Activated CD4-positive, alpha-beta T cell treated with anti-CD3 and anti-CD28 coated beads for 36 hours (primary cell): ENCODE data around the gene PPP1R14B. TPM values are rescaled to one million over a fixed set of nuclear protein-coding genes. Genes with fewer than 3 reads are reported as not detected.

ENCODE experiments used
- ATAC-seq: fragments of 200-7000 bp; cut with Tn5 transposase; one replicate; pipeline ENCODE4 v1.10.0; 2021; ENCODE audit warnings: mild to moderate bottlenecking, moderate library complexity
- CTCF ChIA-PET: fragments of 350-600 bp; sonication (Branson Sonifier 250); formaldehyde crosslinking; loops from one replicate; lab custom pipeline; 2021; ENCODE audit warnings: antibody characterized with exemption; lab: Charles Lee
- POLR2A ChIA-PET: fragments of 350-600 bp; sonication (Branson Sonifier 250); formaldehyde crosslinking; loops from one replicate; lab custom pipeline; 2021; ENCODE audit warnings: antibody characterized with exemption, inconsistent platforms; lab: Charles Lee
- DNase-seq: peaks from one replicate; pipeline ENCODE4 v3.0.0-alpha.2; 2020
- H3K27ac Mint-ChIP-seq: one replicate; pipeline ENCODE4 v1.8.0; 2021; ENCODE audit warnings: mixed read lengths
- H3K27me3 Mint-ChIP-seq: one replicate; pipeline ENCODE4 v1.8.0; 2021; ENCODE audit warnings: mixed read lengths
- H3K36me3 Mint-ChIP-seq: one replicate; pipeline ENCODE4 v1.8.0; 2021; ENCODE audit warnings: low read depth, mixed read lengths
- H3K4me1 Mint-ChIP-seq: one replicate; pipeline ENCODE4 v1.8.0; 2021; ENCODE audit warnings: mixed read lengths
- H3K4me3 Mint-ChIP-seq: one replicate; pipeline ENCODE4 v1.8.0; 2021; ENCODE audit warnings: mild to moderate bottlenecking, moderate library complexity, mixed read lengths
- H3K9me3 Mint-ChIP-seq: one replicate; pipeline ENCODE4 v1.8.0; 2021; ENCODE audit warnings: low read depth, mixed read lengths
- intact Hi-C, 2 experiments: fragments of 100-400 bp; cut with DNase I in 1 of 2; cut with micrococcal nuclease in 1 of 2; formaldehyde crosslinking; loops; one replicate each; pipeline versions ENCODE4 v1.14.2 to v1.15.1; 2022 to 2024; cut with DNase I, micrococcal nuclease
- total RNA-seq, 2 experiments: library from RNA; stranded (reverse); gene quantifications; one replicate each; pipeline ENCODE4 v1.2.3, GENCODE V29; 2021

PPP1R14B gene
- total RNA-seq, 2 experiments from 2014 or later = 261 to 267 TPM

GRCh38 chr11:64244107-64244506, 2.6 kb downstream of the PPP1R14B start:
- Mint-ChIP-seq H3K36me3 (peaks cover 26% of the 10 kb centered on the region), H3K4me1 (peaks cover 33% of the 10 kb centered on the region), H3K4me3 (peak overlapping the region; percentile 86), H3K27ac (no peak overlapping the region), H3K9me3 (no peaks in the 10 kb centered on the region), H3K27me3 (no peaks in the 10 kb centered on the region)
- intact Hi-C loops = loop anchor here (5.0 to 10.0 kb wide), 3 partner anchors 37 to 1639 kb away; partner anchors contain the start of genes FERMT3 (in 1 of the 2), MTA2 (in 1 of the 2), TM7SF2 (in 1 of the 2) and ZNHIT2 (in 1 of the 2)
- DNase-seq = no peak
- no peak for ATAC-seq
- POLR2A ChIA-PET = interaction anchor here (0.5 to 3.0 kb wide), 3 partner anchors 28 to 42 kb away, joined by 3 to 9 read pairs (median 4); no protein-coding TSS in a partner anchor
- CTCF ChIA-PET = interaction anchor here (0.6 to 1.5 kb wide), 6 partner anchors 27 to 1393 kb away, joined by 3 to 6 read pairs (median 3); no protein-coding TSS in a partner anchor

GRCh38 chr11:64243236-64243854, 3.4 kb downstream of the PPP1R14B start:
- H3K27me3 Mint-ChIP-seq = no peaks in the 10 kb centered on the region
- DNase-seq (no peak), ATAC-seq (no peak)
- intact Hi-C loops = loop anchor here (5.0 to 10.0 kb wide), 3 partner anchors 36 to 1639 kb away; partner anchors contain the start of genes FERMT3 (in 1 of the 2), MTA2 (in 1 of the 2), TM7SF2 (in 1 of the 2) and ZNHIT2 (in 1 of the 2)
- peaks cover 33% of the 10 kb centered on the region for H3K4me1 Mint-ChIP-seq
- peak overlapping the region; percentile 86 for H3K4me3 Mint-ChIP-seq
- POLR2A ChIA-PET = interaction anchor here (0.5 kb wide), 1 partner anchor 41 kb away, joined by 4 read pairs; no protein-coding TSS in a partner anchor
- H3K9me3 Mint-ChIP-seq = no peaks in the 10 kb centered on the region
- peaks cover 33% of the 10 kb centered on the region for H3K36me3 Mint-ChIP-seq
- CTCF ChIA-PET = interaction anchor here (0.7 to 1.5 kb wide), 4 partner anchors 28 to 61 kb away, joined by 3 to 6 read pairs (median 4); no protein-coding TSS in a partner anchor
- peak overlapping the region; percentile 0 for H3K27ac Mint-ChIP-seq

GRCh38 chr11:64241491-64242374, 5.0 kb downstream of the PPP1R14B start:
- Mint-ChIP-seq H3K36me3 (peaks cover 48% of the 10 kb centered on the region), H3K4me3 (peak overlapping the region; percentile 86), H3K27ac (peak overlapping the region; percentile 99), H3K27me3 (no peaks in the 10 kb centered on the region), H3K4me1 (peaks cover 31% of the 10 kb centered on the region), H3K9me3 (no peaks in the 10 kb centered on the region)
- peak; percentile 49 for DNase-seq
- intact Hi-C loops = loop anchor here (1.0 to 10.0 kb wide), 21 partner anchors 11 to 1637 kb away; partner anchors contain the start of genes DNAJC4 (in 2 of the 2), ESRRA (in 2 of the 2), GPR137 (in 2 of the 2) and NUDT22 (in 2 of the 2)
- ATAC-seq = no peak
- ChIA-PET CTCF (interaction anchor here (0.6 to 1.7 kb wide), 10 partner anchors 8 to 1105 kb away, joined by 3 to 11 read pairs (median 4); partner anchors contain the start of genes PLCB3, PRDX5, STIP1 and TRMT112), POLR2A (interaction anchor here (0.6 to 1.2 kb wide), 8 partner anchors 15 to 560 kb away, joined by 3 to 10 read pairs (median 4); partner anchors contain the start of genes ESRRA, FERMT3, NUDT22 and TRPT1)

- Mint-ChIP-seq H3K27ac (peak overlapping the region; percentile 99), H3K4me3 (peak overlapping the region; percentile 86), H3K36me3 (peaks cover 48% of the 10 kb centered on the region), H3K9me3 (no peaks in the 10 kb centered on the region), H3K27me3 (no peaks in the 10 kb centered on the region), H3K4me1 (peaks cover 31% of the 10 kb centered on the region)
- POLR2A ChIA-PET = interaction anchor here (0.6 to 1.2 kb wide), 8 partner anchors 15 to 987 kb away, joined by 3 to 10 read pairs (median 4); partner anchors contain the start of genes ESRRA, FERMT3, NUDT22 and TRPT1
- peak; percentile 84 for ATAC-seq
- CTCF ChIA-PET = interaction anchor here (0.6 to 1.7 kb wide), 11 partner anchors 9 to 1106 kb away, joined by 3 to 11 read pairs (median 4); partner anchors contain the start of genes PLCB3, PRDX5, STIP1 and TRMT112
- intact Hi-C loops = loop anchor here (1.0 to 10.0 kb wide), 21 partner anchors 11 to 1636 kb away; partner anchors contain the start of genes DNAJC4 (in 2 of the 2), ESRRA (in 2 of the 2), GPR137 (in 2 of the 2) and NUDT22 (in 2 of the 2)
- DNase-seq = peak; percentile 100
These were observed 5.6 kb downstream of the PPP1R14B start for GRCh38 chr11:64241241-64241490.

GRCh38 chr11:64240435-64241240, 6.1 kb downstream of the PPP1R14B start, which contains the start of gene FKBP2:
Gene FKBP2 (plus strand): TSS chr11:64241095. CDS start chr11:64242388, 1,293 bp downstream.
- intact Hi-C loops = loop anchor here (1.0 to 10.0 kb wide), 21 partner anchors 10 to 1636 kb away; partner anchors contain the start of genes DNAJC4 (in 2 of the 2), ESRRA (in 2 of the 2), GPR137 (in 2 of the 2) and NUDT22 (in 2 of the 2)
- Mint-ChIP-seq H3K9me3 (no peaks in the 10 kb centered on the region), H3K27ac (peak within 1 kb of the TSS; percentile 99), H3K36me3 (peaks cover 44% of the 10 kb centered on the region), H3K4me1 (peaks cover 31% of the 10 kb centered on the region), H3K27me3 (no peaks in the 10 kb centered on the region), H3K4me3 (peak within 1 kb of the TSS; percentile 86)
- ChIA-PET POLR2A (interaction anchor here (0.6 to 1.2 kb wide), 8 partner anchors 14 to 987 kb away, joined by 3 to 10 read pairs (median 4); partner anchors contain the start of genes ESRRA, FERMT3, NUDT22 and TRPT1), CTCF (interaction anchor here (0.6 to 1.7 kb wide), 12 partner anchors 9 to 1106 kb away, joined by 3 to 11 read pairs (median 4); partner anchors contain the start of genes NUDT22, PLCB3, PRDX5 and STIP1)
- peak; percentile 68 for ATAC-seq
- peak; percentile 99 for DNase-seq

- Mint-ChIP-seq H3K27ac (peak overlapping the region; percentile 99), H3K4me1 (peaks cover 37% of the 10 kb centered on the region), H3K27me3 (no peaks in the 10 kb centered on the region), H3K4me3 (peak overlapping the region; percentile 86), H3K9me3 (no peaks in the 10 kb centered on the region), H3K36me3 (peaks cover 45% of the 10 kb centered on the region)
- POLR2A ChIA-PET = no interaction called here
- ATAC-seq (no peak), DNase-seq (peak; percentile 42)
- intact Hi-C loops = loop anchor here (2.0 to 10.0 kb wide), 10 partner anchors 13 to 1635 kb away; partner anchors contain the start of genes BAD (in 1 of the 2), CFL1 (in 1 of the 2), EHD1 (in 1 of the 2) and FERMT3 (in 1 of the 2)
- CTCF ChIA-PET = interaction anchor here (0.5 to 1.2 kb wide), 2 partner anchors 14 to 267 kb away, joined by 3 to 4 read pairs; partner anchors contain the start of genes NUDT22 and TRPT1
These were observed 6.9 kb downstream of the PPP1R14B start for GRCh38 chr11:64239662-64240434.

GRCh38 chr11:64238999-64239398, 7.7 kb downstream of the PPP1R14B start:
- Mint-ChIP-seq H3K4me1 (peaks cover 34% of the 10 kb centered on the region), H3K4me3 (no peak overlapping the region), H3K27ac (peak overlapping the region; percentile 99), H3K27me3 (no peaks in the 10 kb centered on the region), H3K36me3 (peaks cover 42% of the 10 kb centered on the region), H3K9me3 (no peaks in the 10 kb centered on the region)
- no peak for DNase-seq
- POLR2A ChIA-PET = no interaction called here
- intact Hi-C loops = no loop called here
- no peak for ATAC-seq
- CTCF ChIA-PET = interaction anchor here (0.5 to 1.0 kb wide), 2 partner anchors 30 to 267 kb away, joined by 3 read pairs; no protein-coding TSS in a partner anchor

GRCh38 chr11:64238076-64238475, 8.7 kb downstream of the PPP1R14B start:
- DNase-seq = no peak
- intact Hi-C loops = no loop called here
- Mint-ChIP-seq H3K27ac (no peak overlapping the region), H3K9me3 (no peaks in the 10 kb centered on the region), H3K27me3 (no peaks in the 10 kb centered on the region), H3K36me3 (peaks cover 32% of the 10 kb centered on the region), H3K4me3 (no peak overlapping the region), H3K4me1 (peaks cover 25% of the 10 kb centered on the region)
- ATAC-seq = no peak
- ChIA-PET CTCF (interaction anchor here (0.9 to 1.5 kb wide), 5 partner anchors 12 to 66 kb away, joined by 3 to 4 read pairs (median 4); no protein-coding TSS in a partner anchor), POLR2A (no interaction called here)

GRCh38 chr11:64237484-64237951, 9.2 kb downstream of the PPP1R14B start:
- no peaks in the 10 kb centered on the region for H3K9me3 Mint-ChIP-seq
- ATAC-seq (no peak), DNase-seq (no peak)
- intact Hi-C loops = no loop called here
- H3K4me3 Mint-ChIP-seq = no peak overlapping the region
- ChIA-PET POLR2A (no interaction called here), CTCF (interaction anchor here (0.6 to 1.5 kb wide), 5 partner anchors 12 to 977 kb away, joined by 3 to 4 read pairs (median 4); no protein-coding TSS in a partner anchor)
- no peaks in the 10 kb centered on the region for H3K27me3 Mint-ChIP-seq
- H3K27ac Mint-ChIP-seq = peak overlapping the region; percentile 17
- H3K36me3 Mint-ChIP-seq = peaks cover 32% of the 10 kb centered on the region
- peaks cover 19% of the 10 kb centered on the region for H3K4me1 Mint-ChIP-seq
